ENCODE results near the gene CLDN7.

- TF ChIP-seq CTCF (IDR thresholded peaks at IDR 0.05) (no peak), POLR2AphosphoS5 (IDR thresholded peaks at IDR 0.05) (no peak)
These were observed 26.3 kb downstream of the CLDN7 start for GRCh38 chr17:7235693-7236665.

Measured in gastroesophageal sphincter (tissue), 3 donors.